ES-I3 (cell line): ENCODE results near the gene PTP4A2.
"Not testable (repeated sequence)": the region's sequence is repeated elsewhere in the genome, so short reads cannot be mapped to it uniquely, and the experiment has no call there.

Source experiments
- H3K36me3 ChIP-seq: 2 replicates; pipeline ENCODE4 v1.6.1; 2013; ENCODE audit warnings: mild to moderate bottlenecking, low read length, control low read depth, moderate library complexity; ENCODE audit not compliant: insufficient read depth
- H3K4me1 ChIP-seq: 2 replicates; pipeline ENCODE4 v1.6.1; 2013; ENCODE audit warnings: mild to moderate bottlenecking, control low read depth, low read length; ENCODE audit not compliant: insufficient read depth
- H3K9ac ChIP-seq: 2 replicates; pipeline ENCODE4 v1.6.1; 2013; ENCODE audit warnings: low read depth, mild to moderate bottlenecking, low read length, moderate library complexity
- H3K9me3 ChIP-seq: 2 replicates; pipeline ENCODE4 v1.6.1; 2013; ENCODE audit warnings: mild to moderate bottlenecking, low read length, moderate library complexity; ENCODE audit not compliant: control insufficient read depth, insufficient read depth

The PTP4A2 gene

DNA sequence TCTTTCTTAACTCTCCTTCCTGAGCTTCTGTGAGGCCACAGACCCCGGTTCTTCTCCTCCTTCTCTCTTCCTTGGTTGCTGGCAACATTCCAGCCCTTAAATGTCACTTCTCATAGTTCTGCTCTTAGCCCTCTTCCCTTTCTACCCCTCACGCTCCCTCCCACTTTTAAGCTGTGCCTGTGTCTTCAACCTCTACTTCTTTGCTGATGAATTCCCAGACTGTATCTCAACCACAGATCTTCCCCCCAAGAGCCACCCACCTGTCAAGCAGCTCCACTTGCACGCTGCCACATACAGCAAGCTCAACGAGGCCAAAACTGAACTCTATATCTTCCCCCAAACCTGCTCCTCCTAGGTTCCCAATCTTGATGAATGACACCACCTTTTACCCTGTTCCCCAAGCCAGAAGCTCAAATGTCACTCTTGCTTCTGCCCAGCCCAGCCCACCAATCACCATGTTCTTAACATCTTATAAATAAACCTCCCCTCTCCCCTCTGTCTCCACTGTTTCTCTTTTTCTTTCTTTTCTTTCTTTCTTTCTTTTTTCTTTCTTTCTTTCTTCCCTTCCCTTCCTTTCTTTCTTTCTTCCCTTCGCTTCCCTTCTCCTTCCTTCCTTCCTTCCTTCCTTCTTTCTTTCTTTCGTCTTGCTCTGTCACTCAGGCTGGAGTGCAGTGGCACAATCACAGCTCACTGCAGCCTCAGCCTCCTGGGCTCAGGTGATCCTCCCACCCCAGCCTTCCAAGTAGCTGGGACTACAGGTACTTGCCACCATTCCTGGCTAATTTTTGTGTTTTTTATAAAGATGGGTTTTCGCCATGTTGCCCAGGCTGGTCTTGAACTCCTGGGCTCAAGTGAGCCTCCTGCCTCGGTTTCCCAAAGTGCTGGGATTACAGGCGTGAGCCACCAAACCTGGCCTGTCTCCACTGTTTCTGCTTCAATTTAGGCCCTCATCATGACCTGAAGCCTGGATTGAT lies 19.8 kb upstream of the PTP4A2 start:
- H3K36me3 ChIP-seq = no peaks in the 10 kb centered on the region
- H3K4me1 ChIP-seq = peaks cover 21% of the 10 kb centered on the region
- no peaks in the 10 kb centered on the region for H3K9me3 ChIP-seq
- H3K9ac ChIP-seq = no peak overlapping the region

DNA sequence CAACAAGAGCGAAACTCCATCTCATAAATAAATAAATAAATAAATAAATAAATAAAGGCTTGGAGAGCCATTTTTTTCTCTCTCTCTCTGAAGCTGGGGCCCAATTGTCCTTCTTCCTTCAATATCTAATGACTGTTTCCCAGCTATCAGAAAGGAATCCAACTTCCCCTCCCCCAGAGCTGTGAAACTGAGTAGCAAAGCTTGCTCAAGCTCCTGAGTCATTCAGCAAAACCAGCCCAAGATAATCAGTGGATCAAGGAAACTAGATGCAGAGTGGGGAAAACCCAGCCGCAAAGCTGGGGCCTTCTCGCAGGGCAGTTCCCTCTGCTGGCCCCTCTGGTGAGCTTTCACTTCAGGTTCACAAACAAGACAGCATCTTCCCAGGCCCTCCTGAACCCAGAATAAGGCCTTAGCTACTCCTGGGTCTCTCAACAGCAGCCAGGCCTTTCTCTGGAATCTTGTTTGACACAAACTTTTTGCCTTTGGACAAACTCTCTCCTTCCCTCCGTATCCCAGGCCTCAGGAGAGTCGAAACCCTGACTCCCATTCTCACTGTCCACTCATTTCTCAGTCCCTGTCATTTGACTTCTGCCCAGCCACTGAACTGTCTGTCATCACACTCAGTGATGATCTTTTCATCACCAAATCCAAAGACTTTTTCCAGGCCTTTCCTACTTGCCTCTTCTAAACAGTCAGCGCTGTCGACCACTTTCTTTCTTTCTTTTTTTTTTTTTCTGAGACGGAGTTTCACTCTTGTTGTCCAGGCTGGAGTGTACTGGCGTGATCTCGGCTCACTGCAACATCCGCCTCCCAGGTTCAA lies 18.0 kb upstream of the PTP4A2 start:
- peaks cover 27% of the 10 kb centered on the region for H3K4me1 ChIP-seq

DNA sequence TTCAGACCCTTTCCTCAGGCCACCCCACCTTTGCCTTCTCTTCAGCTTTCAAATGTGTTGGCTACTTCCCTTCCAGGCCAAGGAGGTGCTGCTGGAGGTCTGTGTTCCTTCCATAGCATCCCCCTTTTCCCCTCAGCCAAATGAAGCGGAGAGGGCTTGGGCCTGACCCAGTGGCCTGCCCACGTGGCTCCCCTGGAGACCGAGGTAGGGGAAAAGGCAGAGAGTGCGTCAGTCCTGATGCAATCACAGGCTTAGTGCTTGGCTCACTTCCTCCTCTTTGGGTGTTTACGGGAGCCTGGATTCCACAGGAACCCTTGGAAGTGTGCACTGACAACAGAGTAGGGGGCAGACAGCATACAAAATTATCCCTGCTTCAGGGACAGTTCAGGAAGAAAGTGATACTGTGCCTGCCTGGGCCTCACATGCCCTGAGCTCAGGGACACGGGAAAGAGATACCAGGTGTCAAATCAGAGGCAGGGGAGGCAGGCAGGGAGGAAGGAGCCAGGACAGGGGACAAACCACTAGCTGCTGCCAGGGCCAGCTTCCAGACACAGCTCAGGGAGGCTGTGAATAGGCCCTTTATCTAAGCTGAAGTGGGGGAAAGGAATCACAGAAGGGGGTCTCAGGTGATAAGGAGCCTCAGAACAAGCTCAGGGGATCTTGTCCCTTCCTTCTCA lies 16.6 kb upstream of the PTP4A2 start:
- H3K9ac ChIP-seq = no peak overlapping the region
- peaks cover 27% of the 10 kb centered on the region for H3K4me1 ChIP-seq
- no peaks in the 10 kb centered on the region for H3K9me3 ChIP-seq
- H3K36me3 ChIP-seq = no peaks in the 10 kb centered on the region

More for the DNA sequence above, 18.0 kb upstream of the PTP4A2 start:
- H3K36me3 ChIP-seq = no peaks in the 10 kb centered on the region
- H3K9me3 ChIP-seq = no peaks in the 10 kb centered on the region
- H3K9ac ChIP-seq = no peak overlapping the region

DNA sequence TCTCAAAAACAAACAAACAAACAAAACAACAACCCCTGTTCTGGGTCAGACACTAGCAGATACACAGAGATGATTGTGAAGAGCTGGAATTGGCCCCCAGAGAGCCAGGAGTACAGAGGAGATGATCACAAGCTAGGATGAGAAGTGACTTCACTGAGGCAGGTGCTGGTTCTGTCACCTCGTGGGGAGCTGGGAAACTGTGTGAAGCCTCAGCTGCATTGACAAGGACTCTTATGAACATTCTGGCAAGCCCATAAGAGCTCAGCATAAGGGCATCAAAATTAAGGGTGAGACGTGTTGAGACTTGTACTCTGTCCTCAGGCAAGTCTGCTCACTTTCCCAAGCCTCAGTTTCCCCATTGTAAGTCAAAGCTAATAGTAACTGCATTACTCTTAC lies 14.7 kb upstream of the PTP4A2 start:
- Histone ChIP-seq H3K4me1 (peaks cover 27% of the 10 kb centered on the region), H3K9ac (no peak overlapping the region), H3K9me3 (no peaks in the 10 kb centered on the region), H3K36me3 (no peaks in the 10 kb centered on the region)

DNA sequence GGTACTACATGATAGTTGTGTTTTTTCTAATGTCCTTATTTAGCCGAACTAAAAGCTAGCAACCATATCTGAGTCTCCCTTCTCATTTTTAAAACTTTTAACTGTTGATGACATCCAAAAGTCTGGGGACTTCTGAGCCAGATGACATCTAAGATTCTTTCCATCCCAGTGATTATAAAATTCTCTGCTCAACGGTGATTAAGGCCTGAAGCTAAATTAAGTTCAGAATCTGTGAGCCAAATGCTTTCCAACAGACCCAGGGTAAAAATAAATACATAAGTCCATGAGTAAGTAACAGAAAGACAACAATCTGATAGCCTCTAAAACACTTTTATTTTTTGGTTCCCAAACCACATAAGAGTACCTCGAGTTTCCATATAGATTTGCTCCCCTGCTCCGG lies 13.1 kb upstream of the PTP4A2 start:
- Histone ChIP-seq H3K4me1 (peaks cover 25% of the 10 kb centered on the region), H3K9me3 (no peaks in the 10 kb centered on the region), H3K36me3 (no peaks in the 10 kb centered on the region), H3K9ac (no peak overlapping the region)

DNA sequence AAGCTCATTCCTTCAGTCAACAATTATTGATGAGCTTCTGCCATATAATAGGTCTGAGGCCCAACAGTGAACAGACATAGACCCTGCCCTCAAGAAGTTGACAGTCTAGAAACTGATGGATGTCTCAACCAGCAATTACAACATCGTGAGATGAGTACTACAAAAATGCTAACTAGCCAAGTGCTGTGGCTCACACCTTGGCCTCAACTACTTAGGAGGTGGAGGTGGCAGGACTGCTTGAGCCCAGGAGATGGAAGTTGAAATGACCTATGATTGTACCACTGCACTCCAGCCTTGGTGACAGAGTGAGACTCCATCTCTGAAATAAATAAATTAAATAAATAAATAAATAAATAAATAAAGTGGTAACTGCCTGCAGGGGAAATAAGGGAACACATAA lies 11.7 kb upstream of the PTP4A2 start:
- Histone ChIP-seq H3K9me3 (no peaks in the 10 kb centered on the region), H3K4me1 (peaks cover 12% of the 10 kb centered on the region; the same call in 1 of the 2 replicates), H3K9ac (no peak overlapping the region), H3K36me3 (no peaks in the 10 kb centered on the region)

DNA sequence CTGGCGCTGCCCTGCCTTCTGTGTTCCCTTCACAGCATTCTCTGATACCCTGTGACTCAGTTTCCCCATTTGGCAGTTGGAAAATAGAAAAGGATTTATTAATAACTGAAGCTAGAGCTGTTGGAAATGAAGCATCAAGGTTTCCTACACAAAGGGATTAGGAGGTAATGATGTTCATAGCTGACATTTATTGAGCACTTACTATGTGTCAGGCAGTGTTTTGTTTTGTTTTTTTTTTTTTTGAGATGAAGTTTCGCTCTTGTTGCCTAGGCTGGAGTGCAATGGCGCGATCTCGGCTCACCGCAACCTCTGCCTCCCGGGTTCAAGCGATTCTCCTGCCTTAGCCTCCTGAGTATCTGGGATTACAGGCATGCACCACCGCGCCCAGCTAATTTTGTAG lies 7.5 kb upstream of the PTP4A2 start:
- peaks cover 14% of the 10 kb centered on the region for H3K4me1 ChIP-seq
- H3K9ac ChIP-seq, H3K9me3 ChIP-seq, H3K36me3 ChIP-seq: not testable (repeated sequence)

DNA sequence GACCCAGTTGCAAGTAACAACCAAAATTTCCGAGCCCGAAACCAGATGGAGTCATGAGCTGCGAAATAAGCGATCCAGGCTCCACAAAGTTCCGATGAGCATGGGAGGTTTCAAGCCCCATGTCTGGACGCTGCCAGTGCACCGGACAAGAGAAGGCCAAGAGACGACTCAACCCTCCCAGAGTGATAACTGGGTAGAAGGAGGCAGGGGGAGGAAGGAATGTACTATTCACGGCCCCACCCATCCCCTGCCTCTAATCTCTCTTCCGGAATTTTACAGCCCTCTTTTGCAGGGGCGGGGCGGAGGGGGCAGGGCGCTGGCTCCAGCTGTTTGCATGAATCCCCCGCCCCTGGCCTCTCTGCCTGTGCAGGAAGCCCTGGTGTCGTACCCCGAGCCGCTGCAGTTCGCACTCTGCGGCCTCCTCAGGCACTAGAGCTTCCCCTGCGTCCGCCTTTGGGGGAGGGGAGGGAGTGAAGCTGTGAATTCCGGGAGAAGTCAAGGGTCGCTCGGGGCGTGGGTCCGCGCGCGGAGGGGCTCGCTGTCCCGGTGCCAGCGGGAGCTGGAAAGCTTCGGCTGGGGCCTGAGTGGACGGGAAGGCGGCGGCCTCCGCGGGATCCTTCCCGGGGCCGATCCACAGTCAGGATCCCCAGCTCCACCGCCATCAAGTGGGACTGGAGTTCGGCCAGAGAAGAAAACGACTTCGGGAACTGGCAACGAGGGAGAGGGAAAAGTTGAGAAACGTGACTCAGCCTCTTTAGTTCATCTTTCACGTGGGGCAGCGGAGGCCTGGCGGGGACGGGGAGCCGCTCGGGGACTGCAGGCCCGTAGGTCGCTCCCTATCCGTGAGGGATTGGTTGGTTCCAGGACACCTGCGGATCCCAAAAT lies 6.3 kb upstream of the PTP4A2 start:
- Histone ChIP-seq H3K36me3 (no peaks in the 10 kb centered on the region), H3K4me1 (peaks cover 23% of the 10 kb centered on the region), H3K9ac (peak overlapping the region; percentile 76), H3K9me3 (no peaks in the 10 kb centered on the region)

DNA sequence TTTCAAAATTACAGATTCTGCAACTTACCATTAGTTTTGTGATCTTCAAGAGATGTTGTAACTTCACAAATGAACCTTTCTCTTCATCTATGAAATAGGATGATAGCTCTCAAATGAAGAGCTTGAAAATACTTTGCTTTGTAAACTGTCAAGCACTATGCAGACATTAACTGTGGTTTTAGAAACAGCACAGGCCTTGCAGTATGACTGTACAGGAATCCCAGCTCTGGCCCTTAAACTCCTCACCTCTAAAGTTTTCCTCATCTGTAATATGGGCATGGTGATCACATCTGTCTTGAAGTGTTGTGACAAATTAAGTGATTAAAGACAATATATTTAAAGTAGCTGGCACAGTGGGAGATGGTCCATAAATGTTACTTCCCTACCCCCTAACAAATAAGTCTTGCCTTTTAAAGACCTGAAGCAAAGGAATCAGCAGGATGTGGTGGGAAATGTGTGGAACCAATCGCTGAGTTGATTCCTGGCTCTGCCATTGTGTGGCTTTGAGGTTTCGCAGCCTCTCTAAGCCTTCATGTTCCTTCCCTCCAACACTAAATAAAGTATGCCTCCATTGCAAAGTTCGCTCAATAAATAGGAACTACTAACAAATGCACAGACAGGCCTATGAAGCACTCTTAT lies 5.5 kb upstream of the PTP4A2 start:
- peaks cover 26% of the 10 kb centered on the region for H3K4me1 ChIP-seq

DNA sequence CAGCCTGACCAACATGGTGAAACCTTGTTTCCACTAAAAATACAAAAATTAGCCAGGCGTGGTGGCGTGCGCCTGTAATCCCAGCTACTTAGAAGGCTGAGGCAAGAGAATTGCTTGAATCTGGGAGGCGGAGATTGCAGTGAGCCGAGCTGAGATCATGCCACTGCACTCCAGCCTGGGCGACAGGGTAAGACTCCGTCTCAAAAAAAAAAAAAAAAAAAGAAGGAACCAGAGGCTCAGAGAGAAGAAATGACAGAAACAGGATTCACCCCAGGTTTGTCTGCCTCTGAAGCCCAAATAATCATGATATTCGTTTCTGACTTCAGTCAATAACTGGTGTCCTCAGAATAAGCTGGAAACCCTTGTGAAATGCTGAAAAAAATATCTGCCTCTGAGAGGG lies 3.9 kb upstream of the PTP4A2 start:
- H3K4me1 ChIP-seq = peaks cover 26% of the 10 kb centered on the region
- H3K9me3 ChIP-seq, H3K9ac ChIP-seq, H3K36me3 ChIP-seq: not testable (repeated sequence)

More for the DNA sequence above, 5.5 kb upstream of the PTP4A2 start:
- Histone ChIP-seq H3K9me3 (no peaks in the 10 kb centered on the region), H3K9ac (peak overlapping the region; percentile 76; the same call in 1 of the 2 replicates), H3K36me3 (no peaks in the 10 kb centered on the region)

DNA sequence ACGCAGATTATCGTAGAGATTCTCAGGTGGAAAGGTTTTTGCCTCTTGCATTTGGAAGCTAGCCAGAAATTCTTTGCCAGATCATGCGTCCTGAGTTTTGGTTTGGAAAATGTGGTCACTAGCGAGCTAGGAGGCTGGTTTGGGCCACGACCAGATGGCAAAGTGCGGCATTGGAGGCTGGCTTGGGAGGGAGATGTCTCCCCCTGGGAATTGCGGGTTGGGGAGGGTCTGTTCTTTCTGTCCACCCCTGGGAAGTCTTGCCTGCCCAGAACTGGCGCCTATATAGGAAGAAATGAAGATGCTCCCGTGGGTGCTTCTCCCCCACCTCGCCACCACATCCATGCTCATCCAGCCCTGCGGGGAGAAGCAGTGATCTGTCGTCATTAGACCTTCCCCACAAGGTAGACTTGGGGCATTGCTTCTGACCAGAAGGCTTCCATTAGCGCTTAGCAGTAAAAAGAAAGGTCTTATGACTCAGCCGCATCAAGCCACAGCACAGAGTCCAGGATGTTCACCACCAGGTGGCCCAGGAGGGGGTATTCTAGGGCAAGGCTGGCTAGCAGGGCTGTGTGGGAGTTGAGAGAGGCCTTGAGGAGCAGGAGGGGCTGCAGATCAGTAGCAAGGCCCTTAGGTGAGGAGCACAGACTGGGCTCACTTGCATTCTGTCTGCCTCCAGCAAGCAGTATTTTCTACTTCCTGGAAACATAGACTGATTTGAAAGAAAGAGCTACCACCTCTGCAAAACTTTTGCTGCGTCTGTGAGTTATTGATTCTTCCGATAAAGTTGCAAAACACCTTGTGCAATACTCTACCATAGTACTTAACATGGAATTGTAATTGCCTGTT lies 1.5 kb upstream of the PTP4A2 start:
- H3K9ac ChIP-seq = no peak overlapping the region
- no peaks in the 10 kb centered on the region for H3K9me3 ChIP-seq
- H3K36me3 ChIP-seq = no peaks in the 10 kb centered on the region
- H3K4me1 ChIP-seq = peaks cover 30% of the 10 kb centered on the region

DNA sequence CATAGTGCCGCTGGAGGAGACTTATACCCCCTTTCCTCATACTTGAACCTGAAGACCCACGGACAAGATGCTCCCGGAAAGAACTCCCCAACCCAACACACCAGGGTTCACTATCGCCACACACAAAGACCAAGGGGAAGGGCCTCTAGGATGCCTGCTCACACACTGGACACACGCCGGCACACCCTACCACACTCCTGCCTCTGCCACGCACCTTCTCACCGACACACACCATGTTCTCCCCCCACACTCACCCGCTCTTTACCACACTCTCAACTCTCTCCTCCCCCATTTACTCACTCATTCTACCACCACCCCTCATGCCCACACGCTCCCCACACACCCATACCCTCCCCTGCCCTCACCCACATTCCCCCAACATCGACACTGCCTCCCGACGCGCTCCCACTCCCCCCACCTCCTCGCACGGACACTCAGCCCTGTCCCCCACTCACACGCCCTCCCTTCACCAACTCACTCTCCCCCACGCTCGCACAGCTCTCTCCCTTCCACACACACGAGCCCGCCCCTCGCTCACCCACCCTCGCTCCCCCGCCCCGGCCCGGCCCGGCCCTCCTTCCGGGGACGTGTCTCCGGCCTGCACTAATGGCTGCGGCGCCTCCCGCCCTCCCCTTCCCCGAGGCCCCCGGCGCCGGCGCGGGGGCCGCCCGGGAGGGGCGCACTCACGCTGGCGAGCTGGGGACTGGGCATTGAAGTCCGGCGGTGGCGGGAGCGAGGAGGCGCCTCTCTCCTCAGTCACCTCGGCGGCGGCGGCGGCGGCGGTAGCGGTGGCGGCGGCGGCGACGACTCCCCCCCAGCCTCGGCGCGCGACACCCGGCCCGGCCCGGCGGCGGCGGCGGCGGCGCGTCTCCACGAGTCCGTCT lies 626 bp downstream of the PTP4A2 start:
- H3K4me1 ChIP-seq = peaks cover 29% of the 10 kb centered on the region
- no peaks in the 10 kb centered on the region for H3K36me3 ChIP-seq
- peak overlapping the region; percentile 99 for H3K9ac ChIP-seq
- no peaks in the 10 kb centered on the region for H3K9me3 ChIP-seq
